Medulla oblongata (tissue), 1 donor: Measurements from ENCODE around the gene TSPAN15.

Experiments
- DNase-seq: peaks from one replicate; pipeline ENCODE4 v3.0.0-alpha.2; 2015; ENCODE audit errors: extremely low spot score

The TSPAN15 gene

DNA sequence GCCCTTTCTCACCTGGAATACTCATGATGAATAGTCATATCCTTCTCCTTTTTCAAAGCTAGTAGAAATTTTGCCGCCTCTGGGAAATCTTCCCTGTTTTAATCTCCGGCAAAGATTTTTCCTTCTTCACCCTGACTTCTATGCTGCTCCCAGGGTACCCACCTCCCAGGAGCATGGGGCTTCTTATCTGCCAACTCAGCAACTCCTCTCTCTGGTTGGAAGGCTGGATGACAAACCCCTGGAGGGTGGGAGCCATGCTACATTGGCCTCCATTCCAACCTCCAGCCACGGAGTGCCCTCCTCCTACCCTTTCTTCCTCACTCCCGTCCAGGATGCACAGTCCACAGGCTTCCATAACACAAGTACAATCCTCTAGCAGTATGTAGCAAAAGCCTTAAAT, 102.1 kb downstream of the TSPAN15 start:
- no peak for DNase-seq

DNA sequence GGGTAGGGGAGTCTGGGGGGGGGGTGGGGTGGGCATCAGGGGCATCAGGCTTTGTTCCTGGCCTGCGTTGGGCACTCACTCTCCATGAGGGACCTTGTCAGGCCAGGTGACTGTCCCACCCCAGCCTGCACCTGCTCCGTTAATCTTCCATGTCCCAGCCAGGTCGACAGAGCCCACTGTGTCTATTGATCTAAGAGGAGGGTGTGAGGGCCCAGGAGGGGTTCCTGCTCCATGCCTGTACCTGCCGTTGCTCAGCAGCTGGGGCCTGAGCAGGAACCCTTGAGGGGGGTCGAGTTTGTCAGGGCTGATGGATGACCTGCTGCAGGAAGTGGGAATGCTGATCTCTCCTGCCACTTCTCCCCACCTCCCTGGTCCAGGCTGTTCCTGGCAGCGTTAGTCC, 103.3 kb downstream of the TSPAN15 start:
- no peak for DNase-seq
